Testis (tissue), 3 donors: ENCODE measurements around the gene ERCC1. TPM values are rescaled to one million over a fixed set of nuclear protein-coding genes. Genes with fewer than 3 reads are reported as not detected.
"Not testable (repeated sequence)": the region's sequence is repeated elsewhere in the genome, so short reads cannot be mapped to it uniquely, and the experiment has no call there.

Experiments used
- DNase-seq: peaks from one replicate; pipeline ENCODE4 v3.0.0-alpha.2; 2019
- H3K27ac ChIP-seq, 2 donors: fragments of 200-600 bp; sonication (generic); one replicate each; pipeline ENCODE4 v1.5.1; 2019
- H3K27me3 ChIP-seq: fragments of 200-600 bp; sonication (generic); one replicate; pipeline ENCODE4 v1.5.1; 2019
- H3K36me3 ChIP-seq: fragments of 200-600 bp; sonication (generic); one replicate; pipeline ENCODE4 v1.5.1; 2017; ENCODE audit warnings: low read depth; ENCODE audit errors: missing control alignments
- H3K4me1 ChIP-seq: fragments of 200-600 bp; sonication (generic); one replicate; pipeline ENCODE4 v1.5.1; 2019
- H3K4me3 ChIP-seq, 2 donors: fragments of 200-600 bp; sonication (generic); one replicate each; pipeline ENCODE4 v1.5.1; 2017 to 2019
- H3K9me3 ChIP-seq: fragments of 200-600 bp; sonication (generic); one replicate; pipeline ENCODE4 v1.5.1; 2017
- POLR2A ChIP-seq: fragments of 450-650 bp; IDR thresholded peaks from one replicate; pipeline ENCODE4 v1.6.1; 2017; ENCODE audit warnings: antibody characterized with exemption, mild to moderate bottlenecking, moderate library complexity
- WGBS, 2 donors: methylation state at CpG; one replicate each; pipeline ENCODE4 v1.1.5; 2018; 5-methylcytosine and 5-hydroxymethylcytosine counted together
- intact Hi-C: fragments of 100-400 bp; cut with DNase I; formaldehyde crosslinking; loops from one replicate; pipeline ENCODE4 v1.15.1; 2023; ENCODE audit warnings: low total_unique reads
- polyA plus RNA-seq: library from polyadenylated mRNA; stranded (reverse); fragments of 350-450 nt; fragmentation: Illumina TruSeq; extraction: RNeasy Lipid Tissue Mini Kit (QIAGEN cat#74804); gene quantifications from one replicate; pipeline ENCODE4 v1.2.3, GENCODE V29; 2014; ENCODE audit warnings: low read depth, low replicate concordance; ENCODE audit not compliant: insufficient read depth
- total RNA-seq, 2 donors: library from RNA; depleted of rRNA; stranded (reverse); fragments of >200 nt; gene quantifications; one replicate each; pipeline ENCODE4 v1.2.3, GENCODE V29; 2016
- TF ChIP-seq, protein P1 (sequence below), 3 experiments: fragments of 450-650 bp in 2 of 3; fragments of 200-600 bp in 1 of 3; sonication (generic) in 1 of 3; IDR thresholded peaks; one replicate each; pipeline ENCODE4 v1.5.1; 2016 to 2019; ENCODE audit warnings: antibody characterized with exemption in 3 of 3, mild to moderate bottlenecking in 2 of 3, moderate library complexity in 1 of 3

The ERCC1 gene
- total and polyA plus RNA-seq, 3 donors from 2014 or later: 71.8 to 112 (median 95.7) TPM

DNA sequence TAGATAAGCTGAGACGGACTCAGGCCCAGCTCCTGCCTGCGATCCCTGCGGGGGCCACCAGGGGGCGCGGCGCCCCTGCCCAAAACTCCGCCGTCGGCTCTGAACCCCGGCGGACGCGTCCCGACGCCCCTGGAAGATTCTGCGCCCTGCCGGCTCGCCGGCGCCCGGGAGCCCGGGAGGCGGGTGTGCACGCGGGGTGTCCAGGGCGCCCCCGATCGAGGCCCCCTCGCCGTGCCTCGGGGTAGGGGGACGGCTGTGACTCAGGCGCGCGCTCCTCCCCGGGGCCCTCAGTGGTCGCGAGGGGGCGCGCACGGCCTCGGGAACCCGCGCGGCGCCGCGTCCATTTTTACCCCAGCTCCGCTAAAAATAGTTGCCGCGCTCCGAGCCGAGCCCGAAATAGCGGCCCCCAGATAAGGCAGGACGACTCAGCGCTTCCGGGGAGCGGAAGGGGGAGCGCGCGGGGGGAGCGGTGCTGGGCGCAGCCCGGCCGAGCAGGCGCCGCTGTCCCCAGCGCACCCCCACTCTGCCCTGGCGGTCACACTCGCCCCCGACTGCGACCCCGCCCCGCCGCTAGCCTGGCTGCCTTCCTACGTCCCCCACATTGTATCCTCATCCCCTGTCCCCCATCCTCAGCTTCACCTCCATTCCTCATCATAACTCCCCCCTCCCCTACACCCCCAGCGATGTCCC, 16.0 kb upstream of the ERCC1 start:
- DNase-seq: peak; percentile 90
- Histone ChIP-seq H3K27me3 (no peaks in the 10 kb centered on the region), H3K27ac (peak overlapping the region; percentile 93 to 97), H3K4me1 (peaks cover 16% of the 10 kb centered on the region), H3K4me3 (peak overlapping the region; percentile 66 to 81), H3K9me3 (no peaks in the 10 kb centered on the region), H3K36me3 (no peaks in the 10 kb centered on the region)
- 1% methylated on average over 43 to 77 of the region's 78 CpGs for WGBS, 2 donors
- intact Hi-C loops: loop anchor here (2.0 kb wide), 1 partner anchor 39 kb away; no protein-coding TSS in a partner anchor
- no peak for TF ChIP-seq POLR2A
- TF ChIP-seq, protein P1, sequence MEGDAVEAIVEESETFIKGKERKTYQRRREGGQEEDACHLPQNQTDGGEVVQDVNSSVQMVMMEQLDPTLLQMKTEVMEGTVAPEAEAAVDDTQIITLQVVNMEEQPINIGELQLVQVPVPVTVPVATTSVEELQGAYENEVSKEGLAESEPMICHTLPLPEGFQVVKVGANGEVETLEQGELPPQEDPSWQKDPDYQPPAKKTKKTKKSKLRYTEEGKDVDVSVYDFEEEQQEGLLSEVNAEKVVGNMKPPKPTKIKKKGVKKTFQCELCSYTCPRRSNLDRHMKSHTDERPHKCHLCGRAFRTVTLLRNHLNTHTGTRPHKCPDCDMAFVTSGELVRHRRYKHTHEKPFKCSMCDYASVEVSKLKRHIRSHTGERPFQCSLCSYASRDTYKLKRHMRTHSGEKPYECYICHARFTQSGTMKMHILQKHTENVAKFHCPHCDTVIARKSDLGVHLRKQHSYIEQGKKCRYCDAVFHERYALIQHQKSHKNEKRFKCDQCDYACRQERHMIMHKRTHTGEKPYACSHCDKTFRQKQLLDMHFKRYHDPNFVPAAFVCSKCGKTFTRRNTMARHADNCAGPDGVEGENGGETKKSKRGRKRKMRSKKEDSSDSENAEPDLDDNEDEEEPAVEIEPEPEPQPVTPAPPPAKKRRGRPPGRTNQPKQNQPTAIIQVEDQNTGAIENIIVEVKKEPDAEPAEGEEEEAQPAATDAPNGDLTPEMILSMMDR (IDR thresholded peaks at IDR 0.05): peak; percentile 98 to 100 (median 100)

DNA sequence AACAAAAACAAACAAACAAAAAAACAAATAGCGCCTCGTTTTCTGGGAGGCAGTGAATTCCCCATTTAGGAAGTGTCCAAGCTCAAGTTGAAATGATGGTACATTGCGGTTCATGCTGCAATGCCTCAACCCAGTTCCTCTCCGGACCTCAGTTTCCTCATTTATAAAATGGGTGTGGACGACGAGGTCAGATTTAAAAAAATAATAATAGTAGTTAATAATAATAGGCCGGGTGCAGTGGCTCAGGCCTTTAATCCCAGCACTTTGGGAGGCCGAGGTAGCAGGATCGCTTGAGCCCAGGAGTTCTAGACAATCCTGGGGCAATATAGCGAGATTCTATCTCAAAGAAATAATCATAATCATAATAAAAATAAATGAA, 15.5 kb upstream of the ERCC1 start:
- TF ChIP-seq, protein P1 (IDR thresholded peaks at IDR 0.05): no peak
- no peak for TF ChIP-seq POLR2A
- Histone ChIP-seq H3K4me3 (peak overlapping the region; percentile 66 to 81), H3K36me3 (no peaks in the 10 kb centered on the region), H3K4me1 (peaks cover 12% of the 10 kb centered on the region), H3K27ac (peak overlapping the region; percentile 93 to 97), H3K27me3 (no peaks in the 10 kb centered on the region), H3K9me3 (no peaks in the 10 kb centered on the region)
- intact Hi-C loops: loop anchor here (2.0 kb wide), 1 partner anchor 40 kb away; no protein-coding TSS in a partner anchor
- WGBS, 2 donors: 20 to 27% methylated on average over 10 of the region's 10 CpGs
- no peak for DNase-seq

DNA sequence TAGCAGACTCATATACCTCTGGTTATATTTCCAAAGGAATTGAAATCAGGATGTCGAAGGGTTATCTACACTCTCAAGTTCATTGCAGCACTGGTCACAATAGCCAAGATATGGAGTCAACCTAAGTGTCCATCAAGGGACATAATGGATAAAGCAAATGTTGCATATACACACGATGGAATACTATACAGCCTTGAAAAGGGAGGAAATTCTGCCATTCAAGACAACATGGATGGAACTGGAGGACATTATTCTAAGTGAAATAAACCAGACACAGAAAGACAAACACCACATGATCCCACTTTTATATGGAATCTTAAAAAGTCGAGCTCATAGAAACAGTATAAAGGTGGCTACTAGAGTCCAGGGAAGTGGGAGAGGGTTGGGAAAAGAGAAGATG, 13.6 kb upstream of the ERCC1 start:
- WGBS, 2 donors: 88 to 91% methylated on average over 3 of the region's 3 CpGs
- Histone ChIP-seq H3K27me3 (no peaks in the 10 kb centered on the region), H3K9me3 (no peaks in the 10 kb centered on the region), H3K36me3 (no peaks in the 10 kb centered on the region), H3K27ac (no peak overlapping the region), H3K4me3 (no peak overlapping the region), H3K4me1 (peaks cover 6% of the 10 kb centered on the region)
- intact Hi-C loops: no loop called here
- TF ChIP-seq, protein P1 (IDR thresholded peaks at IDR 0.05): no peak
- no peak for TF ChIP-seq POLR2A
- DNase-seq: no peak

DNA sequence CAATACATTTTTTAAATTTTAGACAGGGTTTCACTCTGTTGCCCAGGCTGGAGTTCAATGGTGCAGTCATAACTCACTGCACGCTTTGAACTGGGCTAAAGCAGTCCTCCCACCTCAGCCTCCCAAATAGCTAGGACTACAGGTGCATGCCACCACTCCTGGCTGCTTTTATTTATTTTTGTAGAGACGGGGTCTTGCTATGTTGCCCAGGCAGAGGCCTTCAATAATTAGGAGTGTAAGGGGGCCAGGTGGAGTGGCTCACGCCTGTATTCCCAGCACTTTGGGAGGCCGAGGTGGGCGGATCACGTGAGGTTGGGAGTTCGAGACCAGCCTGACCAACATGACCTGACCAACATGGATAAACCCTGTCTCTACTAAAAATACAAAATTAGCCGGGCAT, 8.8 kb upstream of the ERCC1 start:
- H3K4me3 ChIP-seq, intact Hi-C loops, H3K4me1 ChIP-seq, H3K36me3 ChIP-seq, DNase-seq, H3K27me3 ChIP-seq, H3K27ac ChIP-seq, H3K9me3 ChIP-seq: not testable (repeated sequence)
- 95 to 98% methylated on average over 8 of the region's 8 CpGs for WGBS, 2 donors

DNA sequence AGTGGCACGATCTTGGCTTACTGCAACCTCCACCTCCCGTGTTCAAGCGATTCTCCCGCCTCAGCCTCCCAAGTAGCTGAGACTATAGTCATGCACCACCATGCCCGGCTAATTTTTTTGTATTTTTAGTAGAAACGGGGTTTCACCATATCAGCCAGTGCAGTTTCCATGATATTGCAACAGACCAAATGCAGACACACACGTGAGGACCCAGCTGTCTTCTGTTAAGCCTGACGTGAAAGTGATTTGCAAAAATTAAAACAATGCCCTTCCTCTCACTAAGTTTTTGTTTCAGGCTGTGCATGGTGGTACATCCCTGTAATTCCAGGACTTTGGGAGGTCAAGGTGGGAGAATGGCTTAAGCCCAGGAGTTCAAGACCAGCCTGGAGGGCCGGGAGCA, 7.3 kb upstream of the ERCC1 start:
- DNase-seq, H3K9me3 ChIP-seq, H3K4me1 ChIP-seq, H3K27ac ChIP-seq, intact Hi-C loops, H3K36me3 ChIP-seq, H3K4me3 ChIP-seq, H3K27me3 ChIP-seq: not testable (repeated sequence)
- 63% methylated on average over 9 of the region's 9 CpGs for WGBS, 2 donors

DNA sequence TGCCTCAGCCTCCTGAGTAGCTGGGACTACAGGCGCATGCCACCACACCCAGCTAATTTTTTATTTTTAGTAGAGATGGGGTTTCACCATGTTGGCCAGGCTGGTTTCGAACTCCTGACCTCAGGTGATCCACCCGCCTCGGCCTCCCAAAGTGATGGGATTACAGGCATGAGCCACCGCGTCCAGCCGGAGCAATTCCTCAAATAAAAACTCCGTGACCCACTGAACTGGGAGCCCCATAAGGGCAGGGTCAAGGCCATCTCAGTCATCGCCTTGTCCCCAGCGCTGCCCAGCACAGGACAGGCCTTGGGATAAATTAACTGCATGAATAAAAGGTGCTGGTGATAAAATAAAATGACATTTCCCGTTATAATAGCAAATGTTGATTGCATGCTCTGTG, 6.2 kb upstream of the ERCC1 start:
- H3K4me1 ChIP-seq, H3K27me3 ChIP-seq, DNase-seq, H3K4me3 ChIP-seq, intact Hi-C loops, H3K36me3 ChIP-seq, H3K9me3 ChIP-seq, H3K27ac ChIP-seq: not testable (repeated sequence)
- WGBS, 2 donors: 61 to 78% methylated on average over 6 to 11 of the region's 11 CpGs
